ENCODE data around the gene PDE6H. TPM values are rescaled to one million over a fixed set of nuclear protein-coding genes. Genes with fewer than 3 reads are reported as not detected.

The PDE6H gene
- total RNA-seq, 1 donor from 2014 or later: not detected

- H3K9me3 Mint-ChIP-seq: no peaks in the 10 kb centered on the region
- H3K4me3 Mint-ChIP-seq: no peak overlapping the region
- H3K36me3 Mint-ChIP-seq (ENCODE audit: low read depth): no peaks in the 10 kb centered on the region
- no peak for DNase-seq (ENCODE audit: low read depth, low spot score)
- H3K4me1 Mint-ChIP-seq: peaks cover 5% of the 10 kb centered on the region
- no peak for TF ChIP-seq CTCF (conservative IDR thresholded peaks at IDR 0.05)
- H3K27ac Mint-ChIP-seq (ENCODE audit: unreplicated experiment): peak overlapping the region; percentile 53
- H3K27me3 Mint-ChIP-seq (ENCODE audit: low read depth): no peaks in the 10 kb centered on the region
These were observed 1.8 kb downstream of the PDE6H start for GRCh38 chr12:14974633-14975032.

- DNase-seq (ENCODE audit: low read depth, low spot score): no peak
- Mint-ChIP-seq H3K27ac (ENCODE audit: unreplicated experiment) (no peak overlapping the region), H3K4me1 (peaks cover 5% of the 10 kb centered on the region), H3K9me3 (no peaks in the 10 kb centered on the region), H3K4me3 (no peak overlapping the region), H3K36me3 (ENCODE audit: low read depth) (no peaks in the 10 kb centered on the region), H3K27me3 (ENCODE audit: low read depth) (no peaks in the 10 kb centered on the region)
- no peak for TF ChIP-seq CTCF (conservative IDR thresholded peaks at IDR 0.05)
These were observed 2.6 kb downstream of the PDE6H start for GRCh38 chr12:14975457-14975856.

GRCh38 chr12:14976658-14977057 lies 3.8 kb downstream of the PDE6H start:
- DNase-seq (ENCODE audit: low read depth, low spot score): no peak
- peaks cover 5% of the 10 kb centered on the region for H3K4me1 Mint-ChIP-seq
- H3K27me3 Mint-ChIP-seq (ENCODE audit: low read depth): no peaks in the 10 kb centered on the region

GRCh38 chr12:14979468-14979867 lies 6.6 kb downstream of the PDE6H start:
- H3K27ac Mint-ChIP-seq (ENCODE audit: unreplicated experiment): no peak overlapping the region
- TF ChIP-seq CTCF (conservative IDR thresholded peaks at IDR 0.05): no peak
- H3K4me3 Mint-ChIP-seq: no peak overlapping the region
- DNase-seq (ENCODE audit: low read depth, low spot score): no peak
- no peaks in the 10 kb centered on the region for H3K27me3 Mint-ChIP-seq (ENCODE audit: low read depth)
- H3K9me3 Mint-ChIP-seq: peaks cover 2% of the 10 kb centered on the region
- peaks cover under 1% of the 10 kb centered on the region for H3K36me3 Mint-ChIP-seq (ENCODE audit: low read depth)
- peaks cover 11% of the 10 kb centered on the region for H3K4me1 Mint-ChIP-seq

More at GRCh38 chr12:14976658-14977057, 3.8 kb downstream of the PDE6H start:
- Mint-ChIP-seq H3K9me3 (peaks cover 2% of the 10 kb centered on the region), H3K36me3 (ENCODE audit: low read depth) (no peaks in the 10 kb centered on the region), H3K27ac (ENCODE audit: unreplicated experiment) (no peak overlapping the region), H3K4me3 (no peak overlapping the region)
- no peak for TF ChIP-seq CTCF (conservative IDR thresholded peaks at IDR 0.05)

- H3K27me3 Mint-ChIP-seq (ENCODE audit: low read depth): no peaks in the 10 kb centered on the region
- DNase-seq (ENCODE audit: low read depth, low spot score): no peak
- peaks cover 15% of the 10 kb centered on the region for H3K4me1 Mint-ChIP-seq
- H3K27ac Mint-ChIP-seq (ENCODE audit: unreplicated experiment): no peak overlapping the region
- H3K36me3 Mint-ChIP-seq (ENCODE audit: low read depth): peaks cover 2% of the 10 kb centered on the region
- peaks cover 2% of the 10 kb centered on the region for H3K9me3 Mint-ChIP-seq
- H3K4me3 Mint-ChIP-seq: no peak overlapping the region
- no peak for TF ChIP-seq CTCF (conservative IDR thresholded peaks at IDR 0.05)
These were observed 8.2 kb downstream of the PDE6H start for GRCh38 chr12:14981049-14981448.

GRCh38 chr12:14982562-14982961 lies 9.7 kb downstream of the PDE6H start:
- H3K4me1 Mint-ChIP-seq: peaks cover 15% of the 10 kb centered on the region
- DNase-seq (ENCODE audit: low read depth, low spot score): no peak
- no peak overlapping the region for H3K27ac Mint-ChIP-seq (ENCODE audit: unreplicated experiment)
- no peak overlapping the region for H3K4me3 Mint-ChIP-seq
- no peaks in the 10 kb centered on the region for H3K27me3 Mint-ChIP-seq (ENCODE audit: low read depth)
- peaks cover 2% of the 10 kb centered on the region for H3K36me3 Mint-ChIP-seq (ENCODE audit: low read depth)
- peaks cover 2% of the 10 kb centered on the region for H3K9me3 Mint-ChIP-seq
- TF ChIP-seq CTCF (conservative IDR thresholded peaks at IDR 0.05): no peak

Measured in neural crest cell (in vitro differentiated cells).